ENCODE measurements around the gene USB1. TPM values are rescaled to one million over a fixed set of nuclear protein-coding genes. Genes with fewer than 3 reads are reported as not detected.

USB1 gene
- polyA plus RNA-seq, 4 donors: 20.8 to 30.1 (median 22.0) TPM

DNA sequence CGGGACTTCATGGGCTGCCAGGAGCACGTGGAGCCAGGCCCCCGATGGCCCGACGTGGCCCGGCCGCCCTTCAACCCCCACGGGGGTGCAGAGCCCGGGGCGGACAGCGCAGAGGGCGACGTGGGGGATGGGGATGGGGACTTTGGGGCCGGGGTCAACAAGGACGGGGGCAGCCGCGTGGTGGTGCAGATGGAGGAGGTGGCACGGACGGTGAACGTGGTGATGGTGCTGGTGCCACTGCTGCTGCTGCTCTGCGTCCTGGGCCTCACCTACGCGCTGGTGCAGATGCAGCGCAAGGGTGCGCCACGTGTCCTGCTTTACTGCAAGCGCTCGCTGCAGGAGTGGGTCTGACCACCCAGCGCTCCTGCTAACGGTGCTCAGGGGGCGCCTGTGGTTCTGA lies 43.9 kb downstream of the USB1 start:
- DNase-seq (ENCODE audit: low read depth in 4 of 4, low spot score in 2 of 4): no peak

DNA sequence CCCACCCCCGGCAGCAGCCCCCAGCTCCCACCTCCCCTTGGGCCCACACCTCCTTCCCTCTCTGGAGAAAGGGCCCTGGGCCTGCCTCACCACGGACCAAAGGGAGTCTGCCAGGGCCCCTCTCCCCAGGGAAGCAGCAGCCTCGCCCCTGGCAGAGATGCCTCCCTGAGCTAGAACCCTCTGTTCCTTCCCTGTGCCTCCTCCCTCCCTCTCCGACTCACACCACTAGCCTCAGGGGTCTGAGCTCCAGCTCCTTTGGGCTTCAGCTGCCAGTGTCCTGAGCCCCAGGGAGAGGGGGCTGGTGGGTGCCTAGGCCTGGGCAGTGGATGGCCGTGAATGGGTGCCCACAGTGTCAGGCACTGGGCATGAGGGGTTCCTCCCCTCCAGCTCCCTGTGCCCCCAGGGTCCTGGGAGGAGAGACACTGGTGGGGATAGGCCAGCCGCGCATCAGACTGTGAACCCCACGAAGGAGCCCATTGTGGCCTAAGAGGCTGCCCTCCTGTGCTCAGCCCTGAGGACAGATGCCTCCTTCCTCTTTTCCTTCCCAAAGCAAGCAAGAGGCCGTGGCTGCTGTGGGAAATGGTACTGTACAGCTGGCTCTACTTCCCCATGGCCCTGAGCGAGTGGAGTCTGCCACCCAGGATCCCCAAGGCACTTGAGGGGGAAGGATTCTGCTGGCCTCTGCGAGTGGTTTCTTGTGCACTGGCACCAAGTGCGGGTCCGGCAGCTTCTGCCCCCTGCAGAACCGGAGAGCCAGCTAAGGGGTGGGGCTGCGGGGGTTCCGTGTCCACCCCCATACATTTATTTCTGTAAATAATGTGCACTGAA lies 45.1 kb downstream of the USB1 start:
- DNase-seq (ENCODE audit: low read depth in 4 of 4, low spot score in 2 of 4): no peak

DNA sequence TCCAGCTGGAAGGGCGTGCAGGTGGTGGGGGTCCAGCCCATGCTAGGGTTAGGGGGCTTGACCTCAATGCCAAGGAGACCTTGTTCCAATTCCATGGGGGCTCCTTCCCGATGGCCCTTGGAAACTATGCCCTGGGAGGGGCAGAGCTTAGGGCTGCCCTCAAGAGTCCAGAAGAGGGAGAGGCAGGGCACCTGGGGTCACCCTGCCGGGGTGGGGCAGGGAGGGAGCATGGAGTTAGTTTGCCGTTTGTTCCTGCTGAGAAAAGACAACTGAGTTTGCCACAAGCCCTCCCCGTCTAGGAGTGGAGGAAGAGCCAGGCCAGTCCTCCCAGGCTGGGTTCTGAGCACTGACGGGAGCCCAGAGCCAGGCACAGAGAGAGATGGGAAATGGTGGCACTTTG lies 45.7 kb downstream of the USB1 start:
- no peak for DNase-seq (ENCODE audit: low read depth in 4 of 4, low spot score in 2 of 4)

DNA sequence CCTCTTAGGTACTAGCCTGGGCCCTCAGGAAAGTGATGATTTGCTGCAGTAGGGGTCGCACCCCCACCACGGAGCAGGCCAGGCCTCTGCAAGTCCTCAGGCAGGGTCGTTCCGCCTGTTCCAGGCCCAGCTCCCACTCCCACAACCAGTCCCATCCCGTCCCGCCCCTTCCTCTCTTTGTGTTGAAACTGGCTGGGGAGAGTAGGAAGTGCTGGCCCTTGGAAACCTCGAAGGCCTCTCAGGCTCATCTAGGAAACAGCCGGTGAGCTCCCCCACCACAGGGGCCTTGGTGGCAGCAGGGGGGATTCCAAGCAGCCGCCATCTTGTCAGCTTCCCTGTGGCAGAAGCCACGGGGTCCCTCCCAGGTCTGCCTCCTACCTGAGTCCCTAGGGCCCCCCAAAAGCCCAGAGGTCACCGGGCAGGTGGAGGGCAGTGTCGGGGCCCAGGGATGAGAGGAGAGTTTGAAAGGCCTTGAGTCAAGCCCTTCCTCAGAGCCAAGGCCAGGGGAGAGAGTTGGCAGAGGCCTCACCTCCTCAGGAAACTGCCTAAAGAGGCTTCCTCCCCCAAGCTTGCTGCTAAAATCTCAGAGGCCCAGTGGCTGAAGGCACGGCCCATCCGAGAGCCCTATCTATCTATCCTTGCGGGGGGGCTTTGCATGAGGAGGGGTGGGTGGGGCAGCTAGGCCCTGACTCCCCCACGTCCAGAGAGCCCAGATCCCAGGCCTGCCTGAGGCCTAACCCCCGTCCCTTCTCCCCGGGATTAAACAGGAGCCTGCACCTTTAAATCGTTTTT lies 46.5 kb downstream of the USB1 start:
- no peak for DNase-seq (ENCODE audit: low read depth in 4 of 4, low spot score in 2 of 4)

DNA sequence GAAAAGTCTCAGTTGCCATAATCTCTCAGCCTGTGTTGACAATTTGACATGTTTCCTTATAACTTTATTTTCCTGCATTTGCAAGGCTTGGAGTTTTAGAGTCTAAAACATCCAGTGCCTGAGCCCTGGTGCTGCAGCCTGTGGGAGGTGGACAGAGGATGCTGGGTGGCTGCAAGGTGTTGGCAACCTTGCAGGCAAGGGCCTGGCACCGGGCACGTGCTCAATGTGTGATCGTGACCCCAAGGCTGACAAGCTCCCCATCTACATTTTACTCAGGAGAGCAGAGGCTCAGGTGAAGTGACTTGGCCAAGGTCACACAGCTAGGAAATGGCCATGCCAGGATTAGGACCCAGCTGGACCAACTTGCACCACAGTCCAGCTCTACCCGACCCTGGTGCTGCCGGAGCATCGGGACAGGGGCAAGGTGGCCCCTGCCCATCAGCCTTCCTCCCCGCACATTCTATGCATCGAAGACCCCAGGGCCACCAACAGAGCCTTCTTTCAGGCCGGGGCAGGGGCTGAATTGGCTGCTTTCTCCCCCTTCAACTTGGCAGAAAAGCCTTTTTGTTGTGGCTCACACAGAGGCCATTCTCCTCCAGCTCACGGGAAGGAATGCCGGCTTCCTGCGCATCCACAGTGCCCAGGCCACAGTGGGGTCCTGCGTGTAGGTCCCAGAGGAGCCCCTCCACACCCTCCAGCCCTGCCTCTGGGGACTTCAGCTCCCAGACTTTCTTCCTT lies 47.5 kb downstream of the USB1 start:
- DNase-seq (ENCODE audit: low read depth in 4 of 4, low spot score in 2 of 4): no peak

DNA sequence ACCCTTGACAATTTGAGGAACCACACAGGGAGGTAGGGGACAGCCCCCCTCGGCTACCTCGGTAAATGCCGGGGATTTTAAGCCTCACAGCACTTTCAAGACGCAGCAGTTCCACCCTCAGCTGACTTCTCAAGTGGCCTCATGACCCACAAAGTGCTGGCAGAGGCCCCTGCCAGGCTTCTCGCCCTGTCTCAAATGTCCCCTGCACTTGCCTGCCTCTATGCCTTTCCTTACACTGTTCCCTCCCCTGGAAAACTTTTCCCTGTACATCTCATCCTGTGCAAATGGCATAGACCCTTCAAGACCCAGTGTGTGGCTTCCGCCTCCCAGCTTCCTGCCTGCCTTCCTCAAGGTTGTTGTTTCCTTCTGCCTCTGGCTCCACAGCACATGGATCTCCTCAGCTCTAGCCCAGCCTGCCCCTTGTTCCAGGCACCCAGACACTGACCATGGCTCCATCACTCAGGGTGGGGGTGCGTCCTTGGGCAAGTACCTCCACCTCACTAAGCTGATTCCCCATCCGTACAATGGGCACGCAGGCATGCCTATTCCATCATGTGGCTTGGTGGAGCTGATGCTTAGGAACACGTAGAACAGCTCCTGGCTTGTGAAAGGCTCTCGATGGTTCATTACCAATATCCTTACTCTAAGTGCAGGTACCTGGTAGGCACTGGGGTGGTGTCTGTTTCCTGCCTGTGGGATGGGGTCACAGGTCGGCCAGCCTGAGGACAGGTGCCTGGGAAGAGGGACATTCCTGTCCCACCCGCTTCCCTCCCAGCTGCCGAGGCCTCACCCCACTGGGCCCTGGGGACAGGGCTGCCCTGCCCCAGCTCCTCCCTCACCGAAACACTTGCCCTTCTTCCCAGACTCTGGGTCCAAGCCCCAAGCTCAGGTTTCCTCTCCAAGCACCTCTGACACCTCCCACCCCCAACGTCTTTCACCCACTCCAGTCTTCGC lies 48.3 kb downstream of the USB1 start:
- DNase-seq (ENCODE audit: low read depth in 4 of 4, low spot score in 2 of 4): no peak

DNA sequence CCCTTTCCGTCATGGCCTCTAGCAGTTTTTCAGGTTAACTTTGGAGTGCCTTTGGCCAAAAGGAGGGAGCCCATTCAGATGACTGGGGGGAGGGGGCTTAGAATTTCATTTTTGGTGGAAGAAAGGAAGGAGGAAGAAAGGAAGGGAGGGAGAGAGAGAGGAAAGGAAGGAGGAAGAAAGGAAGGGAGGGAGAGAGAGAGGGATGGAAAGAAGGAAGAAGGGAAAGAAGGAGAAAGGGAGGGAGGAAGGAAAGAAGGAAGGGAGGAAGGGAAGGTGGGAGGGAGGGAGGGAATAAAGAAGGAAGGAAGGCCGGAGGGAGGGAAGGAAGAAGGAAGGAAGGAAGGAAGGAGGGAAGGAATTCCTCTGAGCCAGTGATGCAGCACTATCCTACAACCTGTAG lies 50.1 kb downstream of the USB1 start:
- no peak for DNase-seq (ENCODE audit: low read depth in 4 of 4, low spot score in 2 of 4)

DNA sequence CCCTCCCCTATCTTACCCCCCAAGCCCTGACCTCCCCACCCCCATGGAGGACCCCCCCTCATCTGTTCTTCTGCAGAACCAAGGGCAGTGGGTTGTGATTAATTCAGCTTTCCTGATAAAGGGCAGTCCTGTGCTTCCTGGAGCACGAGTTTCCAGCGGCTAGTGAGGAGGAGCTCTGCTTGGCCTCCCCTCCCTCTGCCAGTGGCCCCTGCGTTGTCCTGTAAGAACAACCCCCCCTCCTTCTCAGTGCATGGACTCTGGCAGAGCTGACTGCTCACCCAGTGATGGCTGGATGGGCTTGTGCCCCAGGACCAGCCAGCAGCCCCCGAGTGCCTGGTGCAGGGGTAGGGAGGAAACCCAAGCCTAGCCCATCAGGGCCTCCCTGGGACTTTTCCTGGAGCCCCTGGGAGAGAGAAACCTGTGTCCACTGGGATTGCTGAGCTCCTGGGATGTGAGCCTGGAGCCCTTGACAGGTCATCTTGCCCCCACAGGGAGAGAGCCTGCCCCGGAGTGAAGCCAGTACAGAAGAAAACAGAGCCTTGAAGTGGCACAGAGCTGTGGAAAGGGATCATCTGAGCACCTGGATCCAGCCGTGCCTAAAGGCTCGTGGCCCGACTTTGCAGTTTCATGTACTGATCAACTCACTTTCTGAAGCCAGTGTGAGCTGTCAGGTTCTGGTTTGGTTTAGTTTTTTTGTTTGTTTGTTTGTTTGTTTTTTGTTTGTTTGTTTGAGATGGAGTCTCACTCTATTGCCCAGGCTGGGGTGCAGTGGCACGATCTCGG lies 50.8 kb downstream of the USB1 start:
- no peak for DNase-seq (ENCODE audit: low read depth in 4 of 4, low spot score in 2 of 4)

DNA sequence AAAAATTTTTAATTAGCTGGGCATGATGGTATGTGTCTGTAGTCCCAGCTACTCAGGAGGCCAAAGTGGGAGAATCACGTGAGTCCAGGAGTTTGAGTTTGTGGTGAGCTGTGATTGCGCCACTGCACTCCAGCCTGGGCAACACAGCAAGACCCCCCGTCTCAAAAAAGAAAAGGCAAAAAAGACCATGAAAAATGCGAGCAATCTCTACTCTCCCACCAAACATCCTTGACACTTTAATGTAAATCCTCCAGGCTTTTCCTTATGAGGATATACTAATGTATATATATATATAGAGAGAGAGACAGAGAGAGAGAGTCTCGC lies 52.4 kb downstream of the USB1 start:
- DNase-seq (ENCODE audit: low read depth in 4 of 4, low spot score in 2 of 4): no peak

DNA sequence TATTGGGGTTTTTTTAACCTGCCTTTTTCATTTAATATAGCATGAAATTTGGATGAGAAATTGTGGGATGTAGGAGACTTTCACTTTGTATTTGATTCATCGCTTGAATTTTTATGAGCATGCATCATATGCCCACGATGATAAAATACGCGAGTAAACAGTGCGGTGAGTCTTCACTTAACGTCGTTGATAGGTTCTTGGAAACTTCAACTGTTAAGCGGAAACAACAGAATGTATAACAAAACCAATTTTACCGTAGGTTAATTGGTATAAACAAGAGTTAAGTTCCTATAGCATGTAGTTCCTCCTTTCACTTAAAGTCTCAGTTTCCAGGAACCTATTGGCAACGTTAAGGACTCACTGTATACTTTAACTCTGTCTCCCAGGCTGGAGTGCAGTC lies 53.1 kb downstream of the USB1 start:
- DNase-seq (ENCODE audit: low read depth in 4 of 4, low spot score in 2 of 4): no peak

DNA sequence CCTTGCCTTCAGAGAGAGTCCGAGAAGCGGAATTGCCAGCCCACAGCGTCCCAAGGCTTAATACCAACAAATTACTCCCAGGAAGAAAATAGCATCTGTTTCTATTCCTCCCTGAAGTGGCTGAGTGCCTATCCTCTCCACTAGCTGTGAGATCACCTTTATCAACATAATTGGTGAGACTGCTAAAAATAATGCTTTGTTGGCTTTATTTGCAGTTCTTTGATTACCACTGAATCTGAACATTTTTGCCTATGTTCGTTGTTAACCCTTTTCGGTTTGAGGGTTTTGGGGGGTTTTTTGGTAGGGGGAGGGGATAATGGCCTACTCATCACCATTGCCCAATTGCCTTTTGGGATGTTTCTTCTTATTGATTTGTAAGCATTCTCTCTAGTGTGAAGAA lies 55.4 kb downstream of the USB1 start:
- no peak for DNase-seq (ENCODE audit: low read depth in 4 of 4, low spot score in 2 of 4)

DNA sequence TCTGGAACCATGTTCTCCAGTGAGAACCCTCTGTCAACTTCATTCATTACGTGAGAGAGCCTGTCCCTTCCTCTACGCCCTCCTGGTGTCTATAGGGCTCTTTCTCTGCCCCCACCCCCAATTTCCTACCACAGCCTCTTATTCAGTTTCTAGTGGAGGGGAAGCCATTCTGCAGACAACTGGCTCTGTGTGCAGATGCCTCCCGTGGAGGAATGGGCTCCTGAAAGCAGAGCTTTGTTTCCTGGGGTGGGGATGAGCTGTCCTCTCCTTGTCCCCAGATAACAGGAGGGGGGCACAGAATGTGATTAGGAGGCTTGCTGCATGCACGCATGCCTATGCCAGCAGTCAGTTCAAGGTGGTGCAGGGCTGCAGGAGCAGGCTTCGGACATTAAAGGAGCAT lies 55.9 kb downstream of the USB1 start:
- no peak for DNase-seq (ENCODE audit: low read depth in 4 of 4, low spot score in 2 of 4)

DNA sequence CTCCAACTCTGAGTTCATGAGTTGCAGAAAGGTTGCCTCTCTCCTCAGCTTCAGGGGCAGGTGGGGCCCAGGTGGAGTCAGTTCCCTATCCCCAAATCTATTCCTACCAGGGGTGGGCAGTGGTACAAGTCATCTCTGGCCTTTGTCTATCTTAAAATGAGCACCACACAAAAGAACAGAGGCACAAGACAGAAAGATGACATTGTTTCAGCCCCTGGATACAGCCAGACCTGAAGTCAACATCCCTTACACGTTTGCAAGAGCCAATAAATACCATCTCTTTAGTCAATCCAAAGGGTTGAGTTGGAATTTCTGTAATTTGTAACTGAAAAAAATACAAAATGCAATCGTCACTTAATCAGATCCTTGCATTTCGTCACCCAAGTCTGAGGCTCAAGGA lies 56.6 kb downstream of the USB1 start:
- no peak for DNase-seq (ENCODE audit: low read depth in 4 of 4, low spot score in 2 of 4)

DNA sequence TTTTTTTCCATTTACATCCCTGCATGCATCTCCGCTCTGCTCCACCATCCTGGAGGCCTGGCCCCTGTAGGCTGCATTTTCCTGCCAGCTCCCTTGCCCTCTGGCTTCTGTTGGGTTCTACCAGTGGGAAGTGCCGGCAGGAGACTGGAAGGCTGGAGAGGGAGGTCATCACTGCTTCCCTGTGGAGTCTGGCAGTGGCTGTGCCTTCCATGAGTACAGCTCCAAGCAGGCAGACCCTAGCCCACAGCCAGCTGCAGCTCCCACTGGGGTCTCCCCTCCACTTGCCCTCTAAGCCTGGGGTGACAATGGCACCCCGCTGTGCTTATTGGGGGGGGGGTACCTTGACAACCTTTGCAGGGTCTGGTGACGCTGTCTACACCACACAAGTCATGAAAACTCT lies 61.6 kb downstream of the USB1 start:
- no peak for DNase-seq (ENCODE audit: low read depth in 4 of 4, low spot score in 2 of 4)

DNA sequence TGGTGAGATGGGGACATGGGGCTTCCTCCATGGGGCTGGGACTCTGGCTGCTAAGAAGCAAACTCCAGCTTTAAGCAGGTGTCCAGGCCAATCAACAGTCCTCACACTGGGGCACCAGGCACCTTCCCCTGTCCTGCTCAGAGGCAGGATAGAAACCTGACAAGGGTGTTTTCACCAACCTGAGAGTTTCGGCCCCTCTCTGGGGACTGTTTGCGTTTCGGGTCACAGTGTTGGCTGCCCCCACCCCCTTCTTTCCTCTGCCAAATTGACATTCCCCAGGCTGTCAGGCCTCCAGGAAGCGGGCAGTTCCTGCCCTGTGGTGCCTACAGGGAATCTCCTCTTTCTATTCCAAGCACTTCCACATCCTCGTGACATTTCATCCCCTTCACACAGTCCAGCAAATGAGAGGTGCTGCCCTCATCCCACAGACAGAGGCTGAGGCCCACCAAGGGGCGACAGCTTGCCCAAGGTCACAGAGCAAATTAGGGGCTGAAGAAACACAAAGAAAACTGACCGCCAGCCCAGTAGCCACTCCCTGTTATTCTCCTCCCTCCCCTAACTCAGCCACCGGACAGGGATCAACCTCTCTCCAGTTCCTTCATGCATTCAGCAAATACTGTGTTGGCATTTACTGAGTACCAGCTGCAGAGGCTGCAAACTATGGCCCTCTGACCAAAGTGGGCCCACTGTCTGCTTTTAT lies 62.3 kb downstream of the USB1 start:
- DNase-seq (ENCODE audit: low read depth in 4 of 4, low spot score in 2 of 4): no peak

DNA sequence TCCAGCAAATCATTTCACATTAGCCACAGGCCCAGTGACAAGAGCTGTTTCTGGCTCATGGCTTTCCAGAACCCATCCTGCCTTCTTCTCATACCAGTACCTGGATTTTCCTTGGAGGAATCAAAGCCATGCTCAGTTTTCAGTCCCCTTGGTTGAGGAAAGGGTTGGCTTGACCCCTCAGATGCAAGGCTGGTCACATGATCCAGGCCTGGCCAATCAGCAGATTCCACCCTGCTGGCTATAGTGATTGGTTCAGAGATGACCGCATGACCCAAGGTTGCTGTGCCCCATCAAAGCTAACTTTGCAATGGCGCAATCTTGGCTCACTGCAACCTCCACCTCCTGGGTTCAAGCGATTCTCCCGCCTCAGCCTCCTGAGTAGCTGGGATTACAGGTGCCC lies 69.4 kb downstream of the USB1 start:
- DNase-seq (ENCODE audit: low read depth in 4 of 4, low spot score in 2 of 4): no peak
